GM12864 (cell line): ENCODE results near the gene CCR5.

ENCODE experiments used
- DNase-seq: peaks from one replicate; pipeline ENCODE4 v3.0.0-alpha.2; 2011; ENCODE audit warnings: low read depth
- H3K4me3 ChIP-seq: 2 replicates; pipeline ENCODE4 v1.5.1; 2011; ENCODE audit warnings: mild to moderate bottlenecking, low read depth, low read length, control low read depth
- CTCF ChIP-seq: IDR thresholded peaks from 2 replicates; pipeline ENCODE4 v1.5.1; 2011; ENCODE audit warnings: low read depth, mild to moderate bottlenecking, moderate library complexity, low read length, control low read depth, inconsistent platforms; ENCODE audit errors: missing control alignments

CCR5 gene

GRCh38 chr3:46423588-46423987, 52.8 kb downstream of the CCR5 start:
- no peak overlapping the region for H3K4me3 ChIP-seq
- no peak for DNase-seq
- TF ChIP-seq CTCF, result no peak
